Measurements from ENCODE around the gene AAMP. TPM values are rescaled to one million over a fixed set of nuclear protein-coding genes. Genes with fewer than 3 reads are reported as not detected.

Gene AAMP
- polyA plus RNA-seq, 1 experiment, result 51.6 TPM

DNA sequence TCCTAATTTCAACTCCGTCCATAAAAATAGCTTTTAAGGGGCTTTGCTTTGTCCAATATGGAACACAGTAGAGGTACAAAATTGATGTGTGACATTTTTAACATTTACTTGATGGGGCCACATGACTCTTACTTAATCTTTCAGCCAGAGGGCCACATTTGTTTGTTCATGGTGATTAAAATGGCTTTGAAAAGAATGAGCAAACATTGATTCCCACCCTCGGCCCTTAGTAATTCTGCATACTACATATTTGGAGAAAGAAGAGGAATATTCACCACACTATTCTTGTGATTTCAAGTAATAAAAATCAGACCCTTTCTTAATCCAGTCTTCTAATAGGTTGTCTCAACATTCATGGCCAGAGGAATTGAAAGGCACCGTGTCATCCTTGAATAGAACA is 35.4 kb downstream of the AAMP start:
- TF ChIP-seq, protein P1, sequence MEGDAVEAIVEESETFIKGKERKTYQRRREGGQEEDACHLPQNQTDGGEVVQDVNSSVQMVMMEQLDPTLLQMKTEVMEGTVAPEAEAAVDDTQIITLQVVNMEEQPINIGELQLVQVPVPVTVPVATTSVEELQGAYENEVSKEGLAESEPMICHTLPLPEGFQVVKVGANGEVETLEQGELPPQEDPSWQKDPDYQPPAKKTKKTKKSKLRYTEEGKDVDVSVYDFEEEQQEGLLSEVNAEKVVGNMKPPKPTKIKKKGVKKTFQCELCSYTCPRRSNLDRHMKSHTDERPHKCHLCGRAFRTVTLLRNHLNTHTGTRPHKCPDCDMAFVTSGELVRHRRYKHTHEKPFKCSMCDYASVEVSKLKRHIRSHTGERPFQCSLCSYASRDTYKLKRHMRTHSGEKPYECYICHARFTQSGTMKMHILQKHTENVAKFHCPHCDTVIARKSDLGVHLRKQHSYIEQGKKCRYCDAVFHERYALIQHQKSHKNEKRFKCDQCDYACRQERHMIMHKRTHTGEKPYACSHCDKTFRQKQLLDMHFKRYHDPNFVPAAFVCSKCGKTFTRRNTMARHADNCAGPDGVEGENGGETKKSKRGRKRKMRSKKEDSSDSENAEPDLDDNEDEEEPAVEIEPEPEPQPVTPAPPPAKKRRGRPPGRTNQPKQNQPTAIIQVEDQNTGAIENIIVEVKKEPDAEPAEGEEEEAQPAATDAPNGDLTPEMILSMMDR (IDR thresholded peaks at IDR 0.05; ENCODE audit: low read depth, low read length), result no peak
- DNase-seq (ENCODE audit: low read depth, low spot score), result no peak
- Histone ChIP-seq H3K27ac (ENCODE audit: low read depth, low read length) (no peak overlapping the region), H3K27me3 (ENCODE audit: control insufficient read depth, insufficient read depth, low read length) (no peaks in the 10 kb centered on the region), H3K4me3 (ENCODE audit: low read depth, low read length) (no peak overlapping the region), H3K9me3 (ENCODE audit: control insufficient read depth, insufficient read depth, low read length) (no peaks in the 10 kb centered on the region)
- ChIA-PET CTCF (no interaction called here), POLR2A (interaction anchor here (1.0 kb wide), 1 partner anchor 10 kb away, joined by 3 read pairs; no protein-coding TSS in a partner anchor)

DNA sequence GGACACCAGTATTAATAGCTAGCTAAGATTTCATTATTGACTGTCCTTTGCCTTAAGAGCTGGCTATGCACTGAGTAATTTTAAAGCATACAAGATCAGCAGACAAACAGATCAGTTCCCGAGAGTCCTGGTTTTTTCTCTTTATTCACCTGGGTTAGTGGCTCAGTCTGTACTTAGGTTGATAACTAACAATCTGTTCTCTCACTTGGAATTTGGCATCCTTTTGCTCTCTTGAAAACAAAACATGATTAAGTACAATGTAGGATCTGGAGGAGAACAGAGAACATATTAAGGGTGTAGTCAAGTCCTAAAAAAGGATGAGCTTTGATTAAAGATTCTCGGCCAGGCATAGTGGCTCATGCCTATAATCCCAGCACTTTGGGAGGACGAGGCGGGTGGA is 36.4 kb downstream of the AAMP start:
- Histone ChIP-seq H3K27ac (ENCODE audit: low read depth, low read length) (no peak overlapping the region), H3K9me3 (ENCODE audit: control insufficient read depth, insufficient read depth, low read length) (no peaks in the 10 kb centered on the region), H3K27me3 (ENCODE audit: control insufficient read depth, insufficient read depth, low read length) (no peaks in the 10 kb centered on the region), H3K4me3 (ENCODE audit: low read depth, low read length) (no peak overlapping the region)
- no peak for DNase-seq (ENCODE audit: low read depth, low spot score)
- POLR2A ChIA-PET, result no interaction called here
- CTCF ChIA-PET, result no interaction called here
- TF ChIP-seq, protein P1 (IDR thresholded peaks at IDR 0.05; ENCODE audit: low read depth, low read length), result no peak

DNA sequence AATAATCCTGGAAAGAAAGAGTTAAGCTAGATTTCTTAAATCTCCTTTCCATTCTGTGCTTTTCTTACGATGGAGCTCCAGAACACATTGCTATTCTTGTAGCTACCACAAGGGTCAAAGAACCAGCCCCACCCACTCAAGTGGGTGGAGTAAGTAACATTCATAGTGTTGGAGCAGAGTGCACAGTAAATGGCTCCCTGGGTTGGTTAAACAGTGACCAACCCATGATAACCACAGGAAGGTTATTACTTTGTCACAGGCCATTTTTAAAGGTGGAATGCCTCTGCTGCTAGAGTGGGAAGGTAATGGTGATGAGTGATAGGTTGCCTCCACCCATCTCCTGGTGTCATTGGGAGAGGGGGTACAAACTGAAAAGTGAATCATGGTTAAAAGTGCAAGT is 39.1 kb downstream of the AAMP start:
- ChIA-PET POLR2A (interaction anchor here (0.7 kb wide), 1 partner anchor 14 kb away, joined by 9 read pairs; no protein-coding TSS in a partner anchor), CTCF (interaction anchor here (0.7 to 1.8 kb wide), 4 partner anchors 11 to 137 kb away, joined by 3 to 7 read pairs (median 4); no protein-coding TSS in a partner anchor)
- Histone ChIP-seq H3K27ac (ENCODE audit: low read depth, low read length) (no peak overlapping the region), H3K9me3 (ENCODE audit: control insufficient read depth, insufficient read depth, low read length) (no peaks in the 10 kb centered on the region), H3K27me3 (ENCODE audit: control insufficient read depth, insufficient read depth, low read length) (no peaks in the 10 kb centered on the region), H3K4me3 (ENCODE audit: low read depth, low read length) (no peak overlapping the region)
- TF ChIP-seq, protein P1 (IDR thresholded peaks at IDR 0.05; ENCODE audit: low read depth, low read length), result peak; percentile 28; the same call in 1 of the 2 replicates
- no peak for DNase-seq (ENCODE audit: low read depth, low spot score)

DNA sequence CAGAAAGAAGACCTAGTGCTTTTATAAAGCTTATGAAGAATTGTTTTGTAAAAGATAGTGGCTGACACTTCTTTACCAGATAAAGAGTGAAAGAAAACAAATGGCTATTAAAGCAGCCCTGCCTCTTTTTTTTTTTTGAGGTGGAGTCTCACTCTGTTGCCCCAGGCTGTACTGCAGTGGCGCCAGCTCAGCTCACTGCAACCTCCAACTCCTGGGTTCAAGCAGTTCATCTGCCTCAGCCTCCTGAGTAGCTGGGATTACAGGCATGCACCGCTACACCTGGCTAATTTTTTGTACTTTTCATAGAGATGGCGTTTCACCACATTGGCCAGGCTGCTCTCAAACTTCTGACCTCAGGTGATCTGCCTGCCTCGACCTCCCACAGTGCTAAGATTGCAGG is 40.1 kb downstream of the AAMP start:
- no peaks in the 10 kb centered on the region for H3K9me3 ChIP-seq (ENCODE audit: control insufficient read depth, insufficient read depth, low read length)
- no peak for DNase-seq (ENCODE audit: low read depth, low spot score)
- ChIA-PET POLR2A (interaction anchor here (0.6 to 1.6 kb wide), 5 partner anchors 10 to 29 kb away, joined by 3 to 8 read pairs (median 4); no protein-coding TSS in a partner anchor), CTCF (interaction anchor here (0.6 to 1.8 kb wide), 5 partner anchors 10 to 1046 kb away, joined by 3 to 8 read pairs (median 4); no protein-coding TSS in a partner anchor)
- H3K27ac ChIP-seq (ENCODE audit: low read depth, low read length), result peak overlapping the region; percentile 69
- TF ChIP-seq, protein P1 (IDR thresholded peaks at IDR 0.05; ENCODE audit: low read depth, low read length), result no peak
- no peaks in the 10 kb centered on the region for H3K27me3 ChIP-seq (ENCODE audit: control insufficient read depth, insufficient read depth, low read length)
- no peak overlapping the region for H3K4me3 ChIP-seq (ENCODE audit: low read depth, low read length)

DNA sequence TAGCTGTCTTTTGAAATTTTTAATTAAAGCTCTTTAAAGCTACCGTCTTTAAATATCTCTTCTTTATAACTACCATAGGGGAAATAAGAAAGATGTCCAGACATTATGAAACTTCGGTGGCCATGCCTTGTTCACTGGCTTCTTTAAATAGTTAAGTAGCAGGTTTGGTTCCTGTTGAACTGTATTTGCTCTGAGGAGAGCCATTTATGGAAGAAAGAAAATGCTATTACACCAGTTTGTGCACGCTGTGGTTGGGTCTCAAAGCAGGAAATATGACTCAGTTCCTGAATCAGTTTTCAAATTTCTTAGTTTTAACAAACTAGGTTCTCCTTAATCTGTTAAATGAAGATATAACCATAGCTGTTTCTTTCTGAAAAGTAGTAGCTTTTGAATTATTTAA is 40.7 kb downstream of the AAMP start:
- DNase-seq (ENCODE audit: low read depth, low spot score), result peak; percentile 62
- Histone ChIP-seq H3K9me3 (ENCODE audit: control insufficient read depth, insufficient read depth, low read length) (no peaks in the 10 kb centered on the region), H3K27me3 (ENCODE audit: control insufficient read depth, insufficient read depth, low read length) (no peaks in the 10 kb centered on the region), H3K4me3 (ENCODE audit: low read depth, low read length) (no peak overlapping the region), H3K27ac (ENCODE audit: low read depth, low read length) (no peak overlapping the region)
- ChIA-PET POLR2A (interaction anchor here (0.6 to 1.6 kb wide), 5 partner anchors 10 to 30 kb away, joined by 3 to 8 read pairs (median 4); no protein-coding TSS in a partner anchor), CTCF (interaction anchor here (0.6 to 1.2 kb wide), 5 partner anchors 9 to 1047 kb away, joined by 3 to 8 read pairs (median 4); no protein-coding TSS in a partner anchor)
- TF ChIP-seq, protein P1 (IDR thresholded peaks at IDR 0.05; ENCODE audit: low read depth, low read length), result no peak
